ENCODE results near the gene DDX59.

- no peak for TF ChIP-seq MYC (IDR thresholded peaks at IDR 0.05; ENCODE audit: low read depth, low read length)
- TF ChIP-seq MYC (CRISPR knock-in tag; IDR thresholded peaks at IDR 0.05; ENCODE audit: borderline replicate concordance, low read depth): no peak
- TF ChIP-seq KLF16 (IDR thresholded peaks at IDR 0.05): no peak
- TF ChIP-seq MAX (CRISPR knock-in tag; IDR thresholded peaks at IDR 0.05): no peak
- TF ChIP-seq BCLAF1 (IDR thresholded peaks at IDR 0.05; ENCODE audit: borderline replicate concordance in 1 of 2, control insufficient read depth in 1 of 2, low read depth in 2 of 2, low read length in 1 of 2): no peak
- TF ChIP-seq CTCF (IDR thresholded peaks at IDR 0.05 in 2 of 3, conservative IDR thresholded peaks at IDR 0.05 in 1 of 3; ENCODE audit: insufficient read depth in 2 of 3, low read depth in 1 of 3, low read length in 3 of 3): no peak
- TF ChIP-seq THAP7 (CRISPR knock-in tag; IDR thresholded peaks at IDR 0.05): no peak
- TF ChIP-seq MCM7 (IDR thresholded peaks at IDR 0.05): no peak
These were observed 44.9 kb upstream of the DDX59 start for GRCh38 chr1:200714504-200715187.

Data from K562 (cell line).